ENCODE data around the gene FOLR3.

FOLR3 gene

GRCh38 chr11:72119198-72119597 is 16.3 kb upstream of the FOLR3 start:
- no peak overlapping the region for H3K4me3 ChIP-seq (ENCODE audit: low read depth, low read length)
- DNase-seq (ENCODE audit: low read depth), result peak; percentile 66
- TF ChIP-seq MYC (IDR thresholded peaks at IDR 0.05; ENCODE audit: low read depth, low read length), result peak; percentile 25; the same call in 1 of the 2 replicates
- no peak; the same call in 1 of the 2 replicates for TF ChIP-seq MAX (IDR thresholded peaks at IDR 0.05; ENCODE audit: low read depth, low read length)
- no peak for TF ChIP-seq POLR2A (IDR thresholded peaks at IDR 0.05; ENCODE audit: extremely low read depth, insufficient read length)
- TF ChIP-seq CTCF (IDR thresholded peaks at IDR 0.05; ENCODE audit: low read depth, low read length), result no peak

- no peak overlapping the region for H3K4me3 ChIP-seq (ENCODE audit: low read depth, low read length)
- no peak for DNase-seq (ENCODE audit: low read depth)
- TF ChIP-seq POLR2A (IDR thresholded peaks at IDR 0.05; ENCODE audit: extremely low read depth, insufficient read length) (no peak), MYC (IDR thresholded peaks at IDR 0.05; ENCODE audit: low read depth, low read length) (no peak), CTCF (IDR thresholded peaks at IDR 0.05; ENCODE audit: low read depth, low read length) (no peak), MAX (IDR thresholded peaks at IDR 0.05; ENCODE audit: low read depth, low read length) (no peak)
Observed at GRCh38 chr11:72120930-72121329, 14.6 kb upstream of the FOLR3 start.

- no peak for DNase-seq (ENCODE audit: low read depth)
- TF ChIP-seq MYC (IDR thresholded peaks at IDR 0.05; ENCODE audit: low read depth, low read length) (no peak), MAX (IDR thresholded peaks at IDR 0.05; ENCODE audit: low read depth, low read length) (no peak), POLR2A (IDR thresholded peaks at IDR 0.05; ENCODE audit: extremely low read depth, insufficient read length) (no peak), CTCF (IDR thresholded peaks at IDR 0.05; ENCODE audit: low read depth, low read length) (no peak)
- no peak overlapping the region for H3K4me3 ChIP-seq (ENCODE audit: low read depth, low read length)
Observed at GRCh38 chr11:72122607-72123006, 12.9 kb upstream of the FOLR3 start.

- H3K4me3 ChIP-seq (ENCODE audit: low read depth, low read length), result no peak overlapping the region
- DNase-seq (ENCODE audit: low read depth), result no peak
- TF ChIP-seq MYC (IDR thresholded peaks at IDR 0.05; ENCODE audit: low read depth, low read length), result no peak
- no peak for TF ChIP-seq CTCF (IDR thresholded peaks at IDR 0.05; ENCODE audit: low read depth, low read length)
- TF ChIP-seq POLR2A (IDR thresholded peaks at IDR 0.05; ENCODE audit: extremely low read depth, insufficient read length), result no peak
- no peak for TF ChIP-seq MAX (IDR thresholded peaks at IDR 0.05; ENCODE audit: low read depth, low read length)
Observed at GRCh38 chr11:72123117-72123653, 12.3 kb upstream of the FOLR3 start.

- TF ChIP-seq MAX (IDR thresholded peaks at IDR 0.05; ENCODE audit: low read depth, low read length) (no peak), POLR2A (IDR thresholded peaks at IDR 0.05; ENCODE audit: extremely low read depth, insufficient read length) (no peak), CTCF (IDR thresholded peaks at IDR 0.05; ENCODE audit: low read depth, low read length) (no peak), MYC (IDR thresholded peaks at IDR 0.05; ENCODE audit: low read depth, low read length) (no peak)
- no peak overlapping the region for H3K4me3 ChIP-seq (ENCODE audit: low read depth, low read length)
- no peak for DNase-seq (ENCODE audit: low read depth)
Observed at GRCh38 chr11:72124046-72124445, 11.5 kb upstream of the FOLR3 start.

Data from NB4 (cell line).